Fibroblast of the aortic adventitia (primary cell): ENCODE data around the gene SECISBP2L. TPM values are rescaled to one million over a fixed set of nuclear protein-coding genes. Genes with fewer than 3 reads are reported as not detected.

Experiments
- DNase-seq: peaks from one replicate; pipeline ENCODE4 v3.0.0-alpha.2; 2010; ENCODE audit warnings: low read depth
- H3K4me3 ChIP-seq: 2 replicates; pipeline ENCODE4 v1.5.1; 2011; ENCODE audit warnings: low read depth, mild to moderate bottlenecking, control low read depth, low read length, moderate library complexity
- CTCF ChIP-seq: IDR thresholded peaks from 2 replicates; pipeline ENCODE4 v1.5.1; 2011; ENCODE audit warnings: mild to moderate bottlenecking, low read length, control low read depth, inconsistent platforms; ENCODE audit not compliant: insufficient read depth
- total RNA-seq: library from RNA; depleted of rRNA; stranded (reverse); fragments of >200 nt; gene quantifications from 2 replicates; pipeline ENCODE4 v1.2.3, GENCODE V29; 2012; ENCODE audit warnings: low replicate concordance

Gene SECISBP2L
- 45.7 and 48.9 TPM in 2 replicates for total RNA-seq

- peak; percentile 93 for DNase-seq
- H3K4me3 ChIP-seq, result peak within 1 kb of the TSS; percentile 94
- no peak for TF ChIP-seq CTCF
Measured at GRCh38 chr15:49046220-49047102, at the start of gene SECISBP2L. SECISBP2L (minus strand) TSS chr15:49046446; CDS start chr15:49046299, 147 bp downstream.

GRCh38 chr15:49094923-49095322 lies 48.7 kb upstream of the SECISBP2L start:
- TF ChIP-seq CTCF, result no peak
- H3K4me3 ChIP-seq, result no peak overlapping the region
- DNase-seq, result no peak

- no peak for TF ChIP-seq CTCF
- H3K4me3 ChIP-seq, result no peak overlapping the region
- no peak for DNase-seq
Measured at GRCh38 chr15:49093252-49094105, 47.2 kb upstream of the SECISBP2L start.

- H3K4me3 ChIP-seq, result no peak overlapping the region
- TF ChIP-seq CTCF, result no peak
- DNase-seq, result no peak
Measured at GRCh38 chr15:49088996-49089395, 42.8 kb upstream of the SECISBP2L start.

- no peak for DNase-seq
- TF ChIP-seq CTCF, result no peak
Measured at GRCh38 chr15:49085696-49086459, 39.6 kb upstream of the SECISBP2L start.

GRCh38 chr15:49084285-49084570 lies 38.0 kb upstream of the SECISBP2L start:
- no peak overlapping the region for H3K4me3 ChIP-seq
- no peak for TF ChIP-seq CTCF
- DNase-seq, result no peak

More at GRCh38 chr15:49085696-49086459, 39.6 kb upstream of the SECISBP2L start:
- no peak overlapping the region for H3K4me3 ChIP-seq
